IPS DF 6.9 (cell line): ENCODE data around the gene N4BP2L1.

Experiments used
- DNase-seq: peaks from one replicate; pipeline ENCODE4 v3.0.0-alpha.2; 2013; ENCODE audit warnings: low read depth, low spot score
- H3K27ac ChIP-seq: one replicate; pipeline ENCODE4 v1.5.1; 2013; ENCODE audit warnings: low read length, control low read depth
- H3K27me3 ChIP-seq: 2 replicates; pipeline ENCODE4 v1.6.1; 2013; ENCODE audit warnings: mild to moderate bottlenecking, low read length; ENCODE audit not compliant: control insufficient read depth, insufficient read depth
- H3K36me3 ChIP-seq: 2 replicates; pipeline ENCODE4 v1.6.1; 2013; ENCODE audit warnings: low read length; ENCODE audit not compliant: control insufficient read depth, insufficient read depth
- H3K4me1 ChIP-seq: 2 replicates; pipeline ENCODE4 v1.6.1; 2013; ENCODE audit warnings: low read length; ENCODE audit not compliant: control insufficient read depth, insufficient read depth
- H3K4me3 ChIP-seq: 2 replicates; pipeline ENCODE4 v1.5.1; 2013; ENCODE audit warnings: mild to moderate bottlenecking, low read length
- H3K9me3 ChIP-seq: 2 replicates; pipeline ENCODE4 v1.6.1; 2013; ENCODE audit warnings: low read length, inconsistent platforms; ENCODE audit not compliant: control insufficient read depth, insufficient read depth
- WGBS: extraction: QIAGEN DNeasy Blood & Tissue Kit; methylation state at CpG from one replicate; pipeline ENCODE4 v1.1.7; 2013; ENCODE audit warnings: mixed read lengths, missing lambda C conversion rate; ENCODE audit not compliant: insufficient read length, insufficient coverage; 5-methylcytosine and 5-hydroxymethylcytosine counted together

N4BP2L1 gene

GRCh38 chr13:32390484-32390883 is 37.4 kb downstream of the N4BP2L1 start:
- no peaks in the 10 kb centered on the region for H3K36me3 ChIP-seq
- no peak overlapping the region for H3K4me3 ChIP-seq
- H3K4me1 ChIP-seq: no peaks in the 10 kb centered on the region
- no peak overlapping the region for H3K27ac ChIP-seq
- H3K9me3 ChIP-seq: no peaks in the 10 kb centered on the region
- H3K27me3 ChIP-seq: no peaks in the 10 kb centered on the region
- no CpG with 5 or more reads among the region's 1 CpG for WGBS
- no peak for DNase-seq

- Histone ChIP-seq H3K27me3 (no peaks in the 10 kb centered on the region), H3K9me3 (no peaks in the 10 kb centered on the region), H3K4me3 (no peak overlapping the region), H3K27ac (no peak overlapping the region), H3K4me1 (no peaks in the 10 kb centered on the region), H3K36me3 (no peaks in the 10 kb centered on the region)
- no peak for DNase-seq
- no CpG with 5 or more reads among the region's 4 CpGs for WGBS
Measured at GRCh38 chr13:32390048-32390447, 37.9 kb downstream of the N4BP2L1 start.

GRCh38 chr13:32385410-32385809 is 42.5 kb downstream of the N4BP2L1 start:
- Histone ChIP-seq H3K27me3 (no peaks in the 10 kb centered on the region), H3K9me3 (no peaks in the 10 kb centered on the region), H3K4me1 (0 out of 2 replicates have a peak, but pooled peaks cover 2% of the 10 kb centered on the region), H3K4me3 (no peak overlapping the region), H3K27ac (no peak overlapping the region), H3K36me3 (no peaks in the 10 kb centered on the region; the same call in 1 of the 2 replicates)
- no peak for DNase-seq

GRCh38 chr13:32384702-32385101 is 43.2 kb downstream of the N4BP2L1 start:
- DNase-seq: no peak
- H3K9me3 ChIP-seq: no peaks in the 10 kb centered on the region
- H3K27ac ChIP-seq: no peak overlapping the region
- H3K27me3 ChIP-seq: no peaks in the 10 kb centered on the region
- H3K4me1 ChIP-seq: 0 out of 2 replicates have a peak, but pooled peaks cover 2% of the 10 kb centered on the region
- no CpG with 5 or more reads among the region's 2 CpGs for WGBS
- no peak overlapping the region for H3K4me3 ChIP-seq
- H3K36me3 ChIP-seq: no peaks in the 10 kb centered on the region; the same call in 1 of the 2 replicates

- H3K9me3 ChIP-seq: no peaks in the 10 kb centered on the region
- no peak overlapping the region for H3K27ac ChIP-seq
- no peaks in the 10 kb centered on the region for H3K27me3 ChIP-seq
- no peaks in the 10 kb centered on the region; the same call in 1 of the 2 replicates for H3K36me3 ChIP-seq
- H3K4me3 ChIP-seq: no peak overlapping the region
- WGBS: no CpG with 5 or more reads among the region's 5 CpGs
- H3K4me1 ChIP-seq: 0 out of 2 replicates have a peak, but pooled peaks cover 2% of the 10 kb centered on the region
- no peak for DNase-seq
Measured at GRCh38 chr13:32383836-32384618, 43.9 kb downstream of the N4BP2L1 start.

GRCh38 chr13:32381539-32381938 is 46.4 kb downstream of the N4BP2L1 start:
- WGBS: no CpG with 5 or more reads among the region's 3 CpGs
- no peaks in the 10 kb centered on the region for H3K27me3 ChIP-seq
- peak; percentile 39 for DNase-seq
- H3K36me3 ChIP-seq: no peaks in the 10 kb centered on the region; the same call in 1 of the 2 replicates
- H3K4me1 ChIP-seq: 0 out of 2 replicates have a peak, but pooled peaks cover 2% of the 10 kb centered on the region
- H3K4me3 ChIP-seq: no peak overlapping the region
- no peaks in the 10 kb centered on the region for H3K9me3 ChIP-seq
- no peak overlapping the region for H3K27ac ChIP-seq

GRCh38 chr13:32378012-32378411 is 49.9 kb downstream of the N4BP2L1 start:
- DNase-seq: no peak

GRCh38 chr13:32376642-32377415 is 51.1 kb downstream of the N4BP2L1 start:
- H3K27ac ChIP-seq: no peak overlapping the region
- no peaks in the 10 kb centered on the region for H3K9me3 ChIP-seq
- H3K4me1 ChIP-seq: 0 out of 2 replicates have a peak, but pooled peaks cover 2% of the 10 kb centered on the region
- WGBS: no CpG with 5 or more reads among the region's 13 CpGs
- H3K27me3 ChIP-seq: no peaks in the 10 kb centered on the region
- H3K36me3 ChIP-seq: no peaks in the 10 kb centered on the region
- no peak overlapping the region for H3K4me3 ChIP-seq
- no peak for DNase-seq

More at GRCh38 chr13:32378012-32378411, 49.9 kb downstream of the N4BP2L1 start:
- Histone ChIP-seq H3K4me1 (0 out of 2 replicates have a peak, but pooled peaks cover 2% of the 10 kb centered on the region), H3K4me3 (no peak overlapping the region), H3K36me3 (no peaks in the 10 kb centered on the region), H3K27ac (no peak overlapping the region), H3K9me3 (no peaks in the 10 kb centered on the region), H3K27me3 (no peaks in the 10 kb centered on the region)
- no CpG with 5 or more reads among the region's 1 CpG for WGBS

GRCh38 chr13:32370805-32371204 is 57.1 kb downstream of the N4BP2L1 start:
- no peaks in the 10 kb centered on the region for H3K36me3 ChIP-seq
- no peak overlapping the region for H3K4me3 ChIP-seq
- WGBS: no CpG with 5 or more reads among the region's 2 CpGs

GRCh38 chr13:32362574-32362973 is 65.4 kb downstream of the N4BP2L1 start:
- Histone ChIP-seq H3K27me3 (no peaks in the 10 kb centered on the region), H3K36me3 (no peaks in the 10 kb centered on the region), H3K4me1 (no peaks in the 10 kb centered on the region), H3K27ac (no peak overlapping the region), H3K9me3 (no peaks in the 10 kb centered on the region), H3K4me3 (no peak overlapping the region)
- WGBS: no CpG with 5 or more reads among the region's 2 CpGs
- no peak for DNase-seq

More at GRCh38 chr13:32370805-32371204, 57.1 kb downstream of the N4BP2L1 start:
- no peaks in the 10 kb centered on the region for H3K27me3 ChIP-seq
- no peak overlapping the region for H3K27ac ChIP-seq
- no peak for DNase-seq
- no peaks in the 10 kb centered on the region for H3K9me3 ChIP-seq
- H3K4me1 ChIP-seq: no peaks in the 10 kb centered on the region
